ENCODE measurements around the gene ABCA3.
"Not testable (repeated sequence)": the region's sequence is repeated elsewhere in the genome, so short reads cannot be mapped to it uniquely, and the experiment has no call there.

ABCA3 gene

DNA sequence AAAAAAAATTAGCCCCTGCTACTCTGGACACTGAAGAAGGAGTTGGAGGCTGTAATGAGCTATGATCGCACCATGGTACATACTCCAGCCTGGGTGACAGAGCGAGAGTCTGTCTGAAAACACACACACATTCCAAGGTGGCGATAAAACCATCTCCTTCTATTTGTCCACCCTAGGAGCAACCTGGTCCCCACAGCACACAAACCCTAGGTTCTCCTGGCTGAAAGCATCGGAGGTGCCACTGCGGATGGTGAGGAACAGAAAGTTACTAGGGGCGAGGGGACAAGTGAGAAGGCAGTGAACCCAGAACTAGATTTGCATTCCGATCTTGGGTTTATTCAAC lies 87.8 kb downstream of the ABCA3 start:
- no peak for DNase-seq

DNA sequence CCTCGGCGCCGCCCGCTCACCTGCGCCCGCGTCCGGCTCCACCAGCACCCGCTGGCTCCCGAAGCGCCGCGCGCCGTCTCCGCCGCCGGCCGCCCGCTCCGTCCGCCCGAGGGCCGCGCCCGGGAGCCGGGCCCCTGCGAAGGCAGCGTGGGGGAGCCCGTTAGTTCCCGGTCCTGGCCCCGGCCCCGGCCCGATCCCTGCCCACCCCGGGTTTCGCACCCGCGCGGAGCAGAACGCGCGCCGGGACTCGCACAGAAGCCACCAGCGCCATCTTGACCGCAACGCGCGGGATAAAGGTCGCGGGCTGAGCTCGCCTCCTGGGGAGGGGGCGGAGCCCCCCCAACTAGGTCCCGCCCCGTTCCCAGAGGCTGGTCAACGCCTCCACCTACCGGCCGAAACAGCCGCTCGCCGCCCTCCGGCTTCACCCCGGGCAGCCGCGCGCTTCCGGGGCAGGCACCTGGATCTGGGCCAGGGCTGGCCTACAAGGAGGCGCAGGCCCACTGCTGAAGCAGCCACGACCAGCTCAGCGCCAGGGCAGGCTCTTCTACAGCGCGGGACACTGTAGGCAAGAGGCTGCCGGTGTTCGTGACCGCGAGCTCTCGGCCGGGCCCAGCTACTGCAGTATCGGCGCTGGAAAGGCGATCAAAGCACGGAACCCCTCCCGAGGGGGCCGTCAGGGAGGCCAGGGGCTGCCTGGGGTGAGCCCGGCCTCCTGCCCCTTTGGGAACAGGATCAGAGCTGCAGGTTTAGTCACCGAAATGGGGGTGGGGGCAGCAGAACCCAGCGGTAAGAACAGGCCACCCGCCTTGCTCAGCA lies 89.0 kb downstream of the ABCA3 start, which contains the start of gene ECI1:
Gene ECI1 (minus strand): TSS at position 292 of the 816 bp plus-strand sequence. CDS start 21 bp downstream, at position 271.
- peak; percentile 92 for DNase-seq

DNA sequence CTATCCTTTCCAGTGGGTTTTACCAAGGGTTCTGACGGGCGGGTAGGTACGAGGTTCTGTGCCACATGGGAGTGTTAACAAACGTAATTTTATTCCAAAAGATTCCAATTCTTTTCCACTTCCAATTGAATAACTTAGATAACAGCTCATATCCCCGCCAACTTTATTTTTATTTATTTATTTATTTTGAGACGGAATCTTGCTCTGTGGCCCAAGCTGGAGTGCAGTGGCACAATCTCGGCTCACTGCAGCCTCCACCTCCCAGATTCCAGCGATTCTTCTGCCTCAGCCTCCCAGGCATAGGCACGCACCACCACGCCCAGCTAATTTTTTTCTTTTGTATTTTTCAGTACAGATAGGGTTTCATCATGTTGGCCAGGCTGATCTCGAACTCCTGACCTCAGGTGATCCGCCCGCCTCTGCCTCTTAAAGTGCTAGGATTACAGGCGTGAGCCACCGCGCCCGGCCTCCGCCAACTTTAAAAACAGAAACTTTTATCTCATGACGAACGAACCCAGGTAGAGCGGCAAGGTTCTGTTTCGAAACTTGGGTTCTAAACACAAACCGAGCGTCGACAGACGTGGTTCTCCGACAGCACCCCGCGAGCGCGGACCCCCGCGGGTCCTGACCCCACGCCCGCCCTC lies 89.8 kb downstream of the ABCA3 start:
- no peak for DNase-seq

DNA sequence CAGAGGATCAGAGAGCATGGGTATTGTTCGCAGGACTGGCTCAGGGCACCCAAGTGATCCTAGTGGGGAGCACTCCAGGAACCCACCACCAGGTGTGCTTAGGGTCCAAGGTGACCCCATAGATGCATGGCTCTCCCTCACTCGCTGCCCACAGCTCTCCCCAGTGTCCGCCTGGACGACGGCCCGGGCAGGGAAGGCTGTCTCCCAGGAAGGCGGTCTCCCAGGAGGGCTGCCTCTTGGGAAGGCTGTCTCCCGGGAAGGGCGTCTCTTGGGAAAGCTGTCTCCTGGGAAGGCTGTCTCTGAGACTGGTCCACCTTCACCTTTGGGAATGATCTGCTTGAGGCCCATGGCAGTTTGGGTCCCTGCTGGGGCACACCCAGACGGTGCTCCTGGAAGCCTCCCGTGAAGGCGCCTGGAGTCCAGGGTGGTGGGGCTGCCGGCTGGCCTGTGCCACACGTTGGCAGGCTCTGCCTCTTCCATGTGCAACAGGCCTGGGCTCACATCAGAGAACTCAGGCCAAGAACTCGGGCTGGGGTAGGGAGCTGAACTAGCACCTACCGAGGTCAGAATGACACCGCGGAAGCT lies 94.1 kb downstream of the ABCA3 start:
- no peak for DNase-seq

DNA sequence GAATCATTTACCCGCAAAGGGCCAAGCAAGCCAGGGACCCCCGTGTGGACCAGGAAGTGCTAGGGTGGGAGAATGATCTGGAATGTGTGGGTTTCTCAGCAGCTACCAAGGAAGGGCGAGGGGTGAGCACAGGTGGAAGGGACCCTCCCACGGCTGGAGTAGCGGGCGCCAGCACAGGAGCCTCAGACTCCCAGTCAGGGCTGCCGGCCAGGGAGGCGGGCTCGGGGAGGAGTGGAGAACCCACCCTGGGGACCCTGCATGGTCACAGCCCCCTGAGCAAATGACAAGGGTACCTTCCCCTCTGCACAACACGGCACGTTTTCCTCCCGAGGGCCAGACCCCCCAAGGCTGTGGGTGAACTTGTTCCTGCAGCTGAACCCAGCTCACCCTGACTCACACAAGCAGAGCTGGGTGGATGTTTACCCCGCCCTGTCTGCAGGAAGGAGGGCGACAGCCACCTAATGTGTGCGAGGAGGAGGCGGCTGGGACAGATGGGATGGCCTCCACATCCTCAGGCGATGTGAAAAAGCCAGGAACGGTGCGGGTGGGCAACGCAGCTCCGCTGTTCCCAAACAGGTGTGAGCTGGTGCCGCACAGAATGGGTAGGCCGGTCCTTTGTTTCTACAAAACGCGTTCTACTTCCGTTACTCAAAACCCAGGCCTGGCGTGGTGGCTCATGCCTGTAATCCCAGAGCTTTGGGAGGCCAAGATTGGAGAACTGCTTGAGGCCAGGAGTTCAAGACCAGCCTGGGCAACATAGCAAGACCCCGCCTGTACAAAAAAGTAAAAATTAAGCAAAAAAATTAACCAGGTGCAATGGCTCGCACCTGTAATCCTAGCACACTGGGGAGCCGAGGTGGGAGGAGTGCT lies 95.4 kb downstream of the ABCA3 start:
- DNase-seq: no peak

DNA sequence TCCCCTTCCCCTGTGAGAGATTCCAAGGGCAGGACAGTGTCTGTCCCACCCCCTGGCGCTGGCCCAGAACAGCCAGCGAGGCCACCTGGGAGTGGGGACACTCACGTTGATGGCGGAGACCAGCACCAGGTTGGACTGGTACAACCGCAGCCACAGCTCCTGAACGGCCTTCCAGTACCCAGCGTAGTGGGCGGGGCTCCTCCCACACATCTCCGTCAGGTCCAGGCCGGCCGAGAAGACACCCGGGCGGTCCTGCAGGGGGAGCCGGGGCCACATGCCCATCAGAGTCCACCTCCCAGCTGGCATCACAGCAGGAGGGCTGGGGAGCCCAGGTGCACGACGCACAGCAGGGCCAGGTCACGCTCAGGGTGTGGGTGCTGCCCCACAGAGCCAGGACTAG lies 96.2 kb downstream of the ABCA3 start:
- no peak for DNase-seq

DNA sequence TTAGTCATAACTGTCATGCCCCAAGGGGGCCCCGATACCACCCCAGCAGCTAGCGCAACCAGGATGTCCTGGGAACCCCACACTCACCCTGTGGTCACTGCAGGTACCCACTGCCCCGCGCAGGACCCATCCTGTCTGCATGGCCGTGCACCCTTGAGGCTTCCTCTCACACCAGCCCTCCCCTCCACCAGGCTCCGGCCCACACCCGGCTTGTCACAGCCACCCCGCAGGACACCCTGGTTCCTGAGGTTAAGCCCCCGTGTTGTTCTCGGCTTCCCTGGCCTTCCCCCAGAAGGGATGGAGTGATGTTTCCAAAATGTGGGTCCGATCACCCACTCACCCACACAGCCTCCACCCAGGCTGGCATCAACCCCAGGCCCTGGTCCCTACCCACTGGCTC lies 96.7 kb downstream of the ABCA3 start:
- DNase-seq: no peak

DNA sequence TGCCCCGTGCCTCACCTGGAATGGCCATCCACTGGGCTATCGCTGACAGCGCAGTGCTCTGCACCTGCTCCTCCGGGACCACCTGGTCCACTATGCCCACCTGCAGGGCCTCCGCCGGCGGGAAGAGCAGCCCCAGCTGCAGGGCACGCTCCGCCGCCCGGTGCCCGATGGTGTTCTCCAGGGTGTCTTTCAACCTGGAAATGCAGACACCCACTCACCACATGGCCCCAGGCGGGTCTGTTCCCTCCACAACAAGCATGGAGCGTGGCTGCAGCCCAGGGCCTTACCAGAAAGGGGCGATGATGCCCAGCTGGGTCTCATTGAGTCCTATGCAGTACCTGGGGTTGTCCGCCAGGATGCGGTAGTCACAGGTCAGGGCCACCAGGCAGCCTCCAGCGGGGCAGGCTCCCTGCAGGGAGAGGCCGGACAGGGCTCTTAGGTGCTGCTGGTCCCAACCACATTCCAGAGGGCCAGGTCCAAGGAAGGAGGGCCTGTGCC lies 97.4 kb downstream of the ABCA3 start:
- no peak for DNase-seq

DNA sequence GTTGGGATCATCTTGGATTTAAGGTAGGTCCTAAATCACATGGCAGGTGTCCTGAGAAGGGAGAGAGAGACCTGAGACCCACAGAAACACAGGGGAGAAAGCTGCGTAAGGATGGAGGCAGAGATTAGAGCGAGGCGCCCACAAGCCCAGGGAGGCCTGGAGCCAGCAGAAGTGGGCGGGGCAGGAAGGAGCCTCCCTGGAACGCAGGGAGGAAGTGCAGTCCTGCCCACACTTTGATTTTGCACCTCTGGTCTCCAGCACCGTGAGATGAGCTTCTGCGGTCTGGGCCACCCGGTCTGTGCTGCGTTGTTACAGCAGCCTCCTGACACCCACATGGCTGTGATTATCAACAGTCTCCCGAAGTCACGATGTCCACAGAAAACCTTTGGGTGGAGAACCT lies 97.9 kb downstream of the ABCA3 start:
- DNase-seq: no peak

DNA sequence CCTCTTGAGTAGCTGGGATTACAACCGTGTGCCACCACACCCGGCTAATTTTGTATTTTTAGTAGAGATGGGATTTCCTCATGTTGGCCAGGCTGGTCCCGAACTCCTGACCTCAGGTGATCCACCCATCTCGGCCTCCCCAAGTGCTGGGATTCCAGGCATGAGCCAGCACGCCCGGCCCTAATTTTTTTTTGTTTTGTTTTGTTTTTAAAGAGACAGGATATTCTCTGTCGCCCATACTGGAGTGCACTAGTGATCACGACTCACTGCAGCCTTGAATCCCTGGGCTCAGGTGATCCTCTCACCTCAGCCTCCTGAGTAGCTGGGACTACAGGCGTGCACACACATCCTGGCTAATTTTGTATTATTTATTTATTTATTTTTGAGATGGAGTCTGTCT lies 100.2 kb downstream of the ABCA3 start:
- not testable (repeated sequence) for DNase-seq

DNA sequence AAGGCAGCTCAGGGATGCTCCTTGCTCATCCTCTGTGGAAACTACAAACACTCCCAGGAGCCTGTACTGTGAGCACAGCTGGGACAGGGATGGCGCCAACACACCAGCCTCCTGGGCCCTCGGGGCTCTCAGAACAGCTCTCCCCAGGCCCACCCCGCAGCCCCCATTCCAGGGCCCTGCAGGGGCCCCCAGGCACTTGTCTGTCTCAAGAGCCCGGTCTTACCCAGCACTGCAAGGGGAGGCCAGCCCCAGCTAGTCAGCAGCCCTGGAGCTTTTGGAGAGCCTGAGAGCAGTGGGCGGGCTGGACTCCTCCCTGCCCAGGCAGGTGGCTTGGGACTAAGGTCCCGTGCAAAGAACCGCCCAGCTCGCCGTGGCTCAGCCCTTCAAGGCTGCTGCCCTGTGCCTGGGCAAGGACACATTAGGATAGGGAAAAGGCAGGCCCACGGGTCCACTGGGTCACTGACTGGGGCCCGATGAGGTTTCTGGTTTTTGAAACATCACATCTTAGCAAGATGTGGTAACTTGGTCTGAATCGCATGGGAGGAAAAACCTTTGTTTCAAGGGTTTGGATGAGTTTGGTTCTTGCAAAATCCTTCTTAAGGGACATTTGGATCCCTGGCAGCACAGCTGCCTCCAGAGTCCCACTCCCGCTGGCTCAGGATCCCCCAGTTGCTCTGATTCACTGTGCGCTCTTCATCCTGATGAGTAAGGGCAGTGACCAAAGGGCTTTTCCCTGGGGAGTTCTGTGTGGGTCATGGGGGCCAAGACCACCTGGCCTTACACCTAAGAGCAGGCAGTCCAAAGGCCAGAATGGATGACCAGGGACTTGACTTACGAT lies 101.5 kb downstream of the ABCA3 start:
- DNase-seq: no peak

DNA sequence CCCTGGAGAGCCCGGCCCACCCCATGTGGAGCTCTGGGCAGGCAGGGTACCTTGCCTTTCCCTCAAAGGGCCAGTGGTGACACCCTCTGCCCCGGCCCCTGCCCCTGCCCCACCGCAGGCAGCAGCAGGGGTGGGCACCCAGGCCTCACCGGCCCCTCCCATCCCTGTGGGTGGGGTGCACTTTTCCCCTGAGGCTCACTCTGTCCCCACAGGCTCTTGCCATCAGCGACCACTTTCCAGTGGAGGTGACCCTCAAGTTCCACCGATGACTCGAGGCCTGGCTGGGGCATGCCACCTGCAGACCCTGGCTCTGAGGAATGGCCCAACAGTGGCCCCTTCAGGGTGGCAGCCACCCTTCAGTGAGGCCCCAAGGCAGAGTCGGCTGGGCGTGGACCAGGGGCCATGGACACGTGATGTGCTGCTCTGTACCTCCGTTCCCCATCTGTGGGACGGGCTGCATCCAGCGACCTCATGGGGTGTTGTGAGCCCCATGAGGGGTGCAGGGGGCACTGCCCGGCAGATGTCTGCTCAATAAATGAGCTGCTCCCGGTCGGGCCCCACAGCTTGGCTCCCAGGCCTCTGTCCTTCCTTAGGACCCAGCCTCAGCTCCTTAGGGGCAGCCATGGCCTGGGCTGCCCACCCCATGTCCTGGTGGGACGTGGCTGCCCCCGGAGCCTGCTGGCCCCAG lies 102.2 kb downstream of the ABCA3 start:
- DNase-seq: no peak

DNA sequence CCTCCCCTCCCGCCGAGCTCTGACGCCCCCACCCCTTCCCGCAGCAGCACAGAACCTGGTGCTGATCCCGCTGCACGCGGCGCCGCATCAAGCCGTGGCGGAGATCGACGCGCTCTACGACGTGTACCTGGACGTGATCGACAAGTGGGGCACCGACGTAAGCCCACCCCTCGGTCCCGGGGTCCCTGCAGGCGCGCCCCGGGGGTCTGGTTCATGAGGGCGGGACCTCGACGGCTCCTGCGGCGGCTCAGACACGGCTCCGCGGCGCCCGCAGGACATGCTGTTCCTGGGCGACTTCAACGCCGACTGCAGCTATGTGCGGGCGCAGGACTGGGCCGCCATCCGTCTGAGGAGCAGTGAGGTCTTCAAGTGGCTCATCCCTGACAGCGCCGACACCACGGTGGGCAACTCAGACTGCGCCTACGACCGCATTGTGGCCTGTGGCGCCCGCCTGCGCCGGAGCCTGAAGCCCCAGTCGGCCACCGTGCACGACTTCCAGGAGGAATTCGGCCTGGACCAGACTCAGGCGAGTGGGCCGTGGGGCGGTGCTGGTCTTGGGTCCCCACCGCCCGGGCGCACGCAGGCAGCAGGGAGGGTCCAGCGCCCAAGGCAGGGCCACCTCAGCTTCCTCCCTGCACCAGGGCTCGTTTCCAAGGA lies 102.9 kb downstream of the ABCA3 start:
- no peak for DNase-seq

DNA sequence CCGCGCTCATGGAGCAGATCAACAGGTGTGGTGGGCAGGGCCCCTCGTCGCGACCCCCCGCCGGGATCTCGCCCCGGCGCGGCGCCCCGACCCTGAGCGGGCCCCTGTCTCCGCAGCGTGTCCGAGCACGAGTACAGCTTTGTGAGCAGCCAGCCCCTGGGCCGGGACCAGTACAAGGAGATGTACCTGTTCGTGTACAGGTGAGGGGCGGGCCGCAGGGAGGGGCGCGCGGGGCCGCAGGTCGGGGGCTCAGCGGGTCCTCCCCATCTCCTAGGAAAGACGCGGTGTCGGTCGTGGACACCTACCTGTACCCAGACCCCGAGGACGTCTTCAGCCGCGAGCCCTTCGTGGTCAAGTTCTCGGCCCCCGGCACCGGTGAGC lies 103.4 kb downstream of the ABCA3 start:
- no peak for DNase-seq

DNA sequence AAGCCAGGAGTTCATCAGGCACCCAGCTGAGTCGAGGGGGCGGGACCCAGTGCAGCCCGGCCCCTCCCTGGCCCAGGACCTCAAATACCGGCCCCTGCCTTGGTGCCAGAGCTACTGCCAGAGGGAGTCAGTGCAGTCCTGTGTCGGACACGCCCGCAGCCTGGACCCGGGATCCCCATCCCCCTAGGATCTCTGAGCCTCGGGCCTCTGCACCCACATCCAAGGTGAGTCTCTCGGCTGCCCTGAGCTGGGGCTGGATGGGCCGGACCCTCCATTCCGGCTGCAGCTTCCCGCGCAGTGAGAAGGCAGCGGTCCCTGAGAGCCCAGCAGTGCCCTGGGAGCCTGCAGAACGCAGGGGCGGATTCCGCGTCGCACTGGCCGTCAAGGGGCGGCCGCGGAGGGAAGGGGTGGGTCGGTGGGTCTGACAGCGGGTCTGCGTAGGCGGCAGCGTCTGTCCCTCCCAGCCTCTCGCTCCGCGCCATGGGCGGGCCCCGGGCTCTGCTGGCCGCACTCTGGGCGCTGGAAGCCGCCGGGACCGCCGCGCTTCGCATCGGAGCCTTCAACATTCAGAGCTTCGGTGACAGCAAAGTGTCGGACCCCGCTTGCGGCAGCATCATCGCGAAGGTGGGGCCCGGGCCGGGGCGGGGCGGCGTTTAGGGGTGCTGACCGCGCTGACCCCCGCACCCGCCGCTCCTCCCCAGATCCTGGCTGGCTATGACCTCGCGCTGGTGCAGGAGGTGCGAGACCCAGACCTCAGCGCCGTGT lies 104.0 kb downstream of the ABCA3 start, which contains the start of gene DNASE1L2:
Gene DNASE1L2 (plus strand): TSS at position 108 of the 765 bp plus-strand sequence. CDS start 373 bp downstream, at position 481.
- DNase-seq: no peak

DNA sequence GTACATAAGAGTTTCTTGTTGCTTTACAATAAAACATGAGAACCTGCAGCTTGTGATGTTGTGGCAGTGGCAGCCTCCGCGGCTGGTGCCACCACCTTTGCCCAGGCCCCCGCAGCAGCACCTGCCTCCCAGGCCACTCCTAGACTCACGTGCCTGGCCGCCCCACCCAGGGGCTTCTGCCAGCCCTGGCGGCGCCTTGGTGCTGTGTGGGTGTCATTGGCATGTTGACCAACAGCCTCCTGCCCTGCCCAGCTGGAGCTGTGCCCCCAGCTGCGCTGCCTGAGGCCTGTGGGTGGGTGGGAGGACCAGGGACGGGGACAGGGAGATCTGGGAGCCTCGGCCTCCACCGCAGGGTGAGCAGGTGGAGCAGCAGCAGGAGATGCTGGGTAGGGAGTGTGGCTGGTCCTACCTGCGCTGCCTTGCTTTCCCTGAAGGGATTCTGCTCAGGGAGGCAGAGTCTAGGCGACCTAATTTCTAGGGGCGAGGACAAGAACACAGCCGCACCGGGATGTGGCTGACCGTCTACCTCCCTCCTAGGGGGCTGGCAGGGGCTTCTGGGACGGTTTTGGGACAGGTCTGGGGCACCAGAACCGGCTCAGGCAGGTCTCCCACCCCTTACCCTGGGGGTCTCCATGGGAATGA lies 104.7 kb downstream of the ABCA3 start:
- no peak for DNase-seq

DNA sequence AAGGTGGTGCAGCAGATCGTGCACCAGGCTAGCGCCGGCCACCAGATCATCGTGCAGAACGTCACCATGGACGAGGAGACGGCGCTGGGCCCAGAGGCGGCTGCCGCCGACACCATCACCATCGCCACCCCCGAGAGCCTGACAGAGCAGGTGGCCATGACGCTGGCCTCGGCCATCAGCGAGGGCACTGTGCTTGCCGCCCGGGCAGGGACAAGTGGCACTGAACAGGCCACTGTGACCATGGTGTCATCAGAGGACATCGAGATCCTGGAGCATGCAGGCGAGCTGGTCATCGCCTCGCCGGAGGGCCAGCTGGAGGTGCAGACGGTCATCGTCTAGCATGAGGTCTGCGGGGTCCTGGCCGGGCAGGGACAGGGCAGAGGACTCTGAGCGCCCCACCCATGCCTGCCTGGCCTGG lies 105.3 kb downstream of the ABCA3 start:
- DNase-seq: no peak

DNA sequence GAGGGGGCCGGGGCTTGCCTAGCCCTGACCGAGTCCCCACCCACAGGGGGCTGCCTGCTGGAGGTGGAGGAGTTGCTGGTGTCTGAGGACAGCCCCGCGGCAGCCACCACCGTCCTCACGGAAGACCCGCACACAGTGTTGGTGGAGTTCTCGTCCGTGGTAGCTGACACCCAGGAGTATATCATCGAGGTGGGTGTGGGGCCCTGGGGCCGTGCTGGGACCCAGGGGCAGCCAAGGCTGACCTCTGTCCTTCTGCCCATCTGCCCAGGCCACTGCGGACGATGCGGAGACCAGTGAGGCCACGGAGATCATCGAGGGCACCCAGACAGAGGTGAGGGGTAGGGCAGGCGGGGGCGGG lies 105.7 kb downstream of the ABCA3 start:
- no peak for DNase-seq

Measured in NCI-H1092 (cell line).